Vagina (tissue), 2 donors: Measurements from ENCODE around the gene CEP170B.

Source experiments
- POLR2A ChIP-seq, 2 donors: fragments of 450-650 bp; IDR thresholded peaks; one replicate each; pipeline ENCODE4 v1.6.1; 2017; ENCODE audit warnings: antibody characterized with exemption in 2 of 2, mild to moderate bottlenecking in 2 of 2, moderate library complexity in 2 of 2
- TF ChIP-seq, protein P1 (sequence below), 3 experiments: fragments of 450-650 bp in 2 of 3; fragments of 200-600 bp in 1 of 3; sonication (generic) in 1 of 3; IDR thresholded peaks; one replicate each; pipeline ENCODE4 v1.5.1; 2017 to 2019; ENCODE audit warnings: antibody characterized with exemption in 3 of 3, mild to moderate bottlenecking in 2 of 3, moderate library complexity in 2 of 3

DNA sequence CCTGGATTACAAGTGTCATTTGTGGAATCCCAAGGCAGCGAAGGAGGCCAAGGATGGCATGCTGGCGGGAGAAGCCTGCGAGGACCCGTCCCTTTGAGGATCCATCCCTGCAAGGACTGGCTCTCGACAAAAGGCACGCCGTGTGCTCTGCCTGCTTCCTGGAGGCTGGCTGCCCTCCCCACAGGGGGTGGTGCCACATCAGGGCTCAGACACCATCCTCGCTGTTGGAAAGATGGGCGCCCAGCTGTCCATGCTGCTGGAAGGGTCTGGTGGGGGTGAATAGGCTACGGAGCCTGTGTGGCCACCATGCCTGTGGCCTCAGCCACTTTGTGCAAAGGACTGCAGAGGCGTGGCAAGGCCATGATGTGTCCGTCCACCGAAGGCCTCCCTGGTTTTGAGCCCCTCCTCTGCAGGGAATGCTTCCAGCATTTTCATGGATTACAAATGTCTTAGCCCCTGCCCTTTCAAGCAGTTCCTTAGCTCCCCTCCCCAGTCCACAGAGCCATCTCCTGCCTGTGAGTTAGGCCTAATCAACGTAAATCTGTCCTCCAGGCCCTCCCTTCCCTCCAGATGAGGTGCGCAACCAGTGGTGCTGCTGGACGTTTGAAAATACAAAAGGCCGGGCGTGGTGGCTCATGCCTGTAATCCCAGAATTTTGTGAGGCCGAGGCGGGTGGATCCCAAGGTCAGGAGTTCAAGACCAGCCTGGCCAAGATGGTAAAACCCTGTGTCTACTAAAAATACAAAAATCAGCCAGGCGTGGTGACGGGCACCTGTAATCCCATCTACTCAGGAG lies 42.0 kb upstream of the CEP170B start:
- TF ChIP-seq, protein P1, sequence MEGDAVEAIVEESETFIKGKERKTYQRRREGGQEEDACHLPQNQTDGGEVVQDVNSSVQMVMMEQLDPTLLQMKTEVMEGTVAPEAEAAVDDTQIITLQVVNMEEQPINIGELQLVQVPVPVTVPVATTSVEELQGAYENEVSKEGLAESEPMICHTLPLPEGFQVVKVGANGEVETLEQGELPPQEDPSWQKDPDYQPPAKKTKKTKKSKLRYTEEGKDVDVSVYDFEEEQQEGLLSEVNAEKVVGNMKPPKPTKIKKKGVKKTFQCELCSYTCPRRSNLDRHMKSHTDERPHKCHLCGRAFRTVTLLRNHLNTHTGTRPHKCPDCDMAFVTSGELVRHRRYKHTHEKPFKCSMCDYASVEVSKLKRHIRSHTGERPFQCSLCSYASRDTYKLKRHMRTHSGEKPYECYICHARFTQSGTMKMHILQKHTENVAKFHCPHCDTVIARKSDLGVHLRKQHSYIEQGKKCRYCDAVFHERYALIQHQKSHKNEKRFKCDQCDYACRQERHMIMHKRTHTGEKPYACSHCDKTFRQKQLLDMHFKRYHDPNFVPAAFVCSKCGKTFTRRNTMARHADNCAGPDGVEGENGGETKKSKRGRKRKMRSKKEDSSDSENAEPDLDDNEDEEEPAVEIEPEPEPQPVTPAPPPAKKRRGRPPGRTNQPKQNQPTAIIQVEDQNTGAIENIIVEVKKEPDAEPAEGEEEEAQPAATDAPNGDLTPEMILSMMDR (IDR thresholded peaks at IDR 0.05) = no peak
- no peak for TF ChIP-seq POLR2A (IDR thresholded peaks at IDR 0.05)
